Spleen (tissue), 11 donors: ENCODE results near the gene MALSU1. TPM values are rescaled to one million over a fixed set of nuclear protein-coding genes. Genes with fewer than 3 reads are reported as not detected.

Experiments
- DNase-seq: peaks from one replicate; pipeline ENCODE4 v3.0.0-alpha.2; 2020
- H3K27ac ChIP-seq, 8 donors: fragments of 200-600 bp; sonication (generic) in 7 of 8; 1 replicate in 4 of 8; 2 replicates in 4 of 8; pipeline versions ENCODE4 v1.5.0 to v1.8.0; 2016 to 2021; ENCODE audit warnings: inconsistent platforms in 4 of 8, mild to moderate bottlenecking in 4 of 8, moderate library complexity in 1 of 8
- H3K27me3 ChIP-seq, 7 donors: fragments of 200-600 bp; sonication (generic) in 6 of 7; replicated peaks in 1 of 7; 1 replicate in 4 of 7; 2 replicates in 3 of 7; pipeline versions ENCODE4 v1.5.0 to v1.8.0; 2016 to 2021; ENCODE audit warnings: inconsistent platforms in 3 of 7, mild to moderate bottlenecking in 1 of 7
- H3K36me3 ChIP-seq, 6 donors: fragments of 200-600 bp; sonication (generic) in 5 of 6; 1 replicate in 4 of 6; 2 replicates in 2 of 6; pipeline versions ENCODE4 v1.5.0 to v1.8.0; 2016 to 2021; ENCODE audit warnings: inconsistent platforms in 2 of 6
- H3K4me1 ChIP-seq, 6 donors: fragments of 200-600 bp; sonication (generic) in 5 of 6; 1 replicate in 3 of 6; 2 replicates in 3 of 6; pipeline versions ENCODE4 v1.5.0 to v1.8.0; 2016 to 2021; ENCODE audit warnings: inconsistent platforms in 3 of 6
- H3K4me3 ChIP-seq, 8 donors: fragments of 200-600 bp; sonication (generic) in 7 of 8; 1 replicate in 4 of 8; 2 replicates in 4 of 8; pipeline versions ENCODE4 v1.5.0 to v1.8.0; 2016 to 2021; ENCODE audit warnings: inconsistent platforms in 4 of 8, mild to moderate bottlenecking in 4 of 8, moderate library complexity in 2 of 8
- H3K9me3 ChIP-seq, 8 donors: fragments of 200-600 bp; sonication (generic) in 7 of 8; 1 replicate in 4 of 8; 2 replicates in 4 of 8; pipeline versions ENCODE4 v1.5.0 to v1.8.0; 2016 to 2021; ENCODE audit warnings: inconsistent platforms in 4 of 8
- POLR2A ChIP-seq, 3 donors: fragments of 450-650 bp; IDR thresholded peaks; one replicate each; pipeline ENCODE4 v1.5.1; 2017; ENCODE audit warnings: antibody characterized with exemption in 3 of 3, mild to moderate bottlenecking in 1 of 3
- POLR2AphosphoS5 ChIP-seq, 3 donors: sonication (generic); formaldehyde crosslinking; IDR thresholded peaks; one replicate each; pipeline ENCODE4 v1.5.1; 2017; ENCODE audit warnings: antibody characterized with exemption in 3 of 3
- WGBS, 5 donors: extraction: QIAGEN DNeasy Blood & Tissue Kit in 3 of 5; methylation state at CpG; one replicate each; pipeline versions ENCODE4 v1.1.5 to v1.1.7; 2013 to 2018; 5-methylcytosine and 5-hydroxymethylcytosine counted together
- intact Hi-C: fragments of 100-400 bp; cut with DNase I; formaldehyde crosslinking; loops from one replicate; pipeline ENCODE4 v1.15.0; 2023; ENCODE audit warnings: low total_unique reads
- polyA plus RNA-seq, 3 donors: library from polyadenylated mRNA; stranded (reverse); fragments of 200-250 nt; gene quantifications; one replicate each; pipeline ENCODE4 v1.2.1, GENCODE V29; 2013
- total RNA-seq, 7 donors: library from RNA; depleted of rRNA in 3 of 7; stranded (reverse); fragments of >200 nt in 3 of 7; fragmentation: NEBNext Ultra II Directional in 4 of 7; extraction: Animal tissue kit (Norgen Biotek cat#: 25700) in 4 of 7; gene quantifications; one replicate each; pipeline versions ENCODE4 v1.1.0 to v1.2.1, GENCODE V29; 2016 to 2021
- TF ChIP-seq, protein P1 (sequence below), 11 experiments: fragments of 200-600 bp in 7 of 11; fragments of 450-650 bp in 4 of 11; sonication (generic) in 4 of 11; IDR thresholded peaks in 8 of 11; conservative IDR thresholded peaks in 3 of 11; 1 replicate in 7 of 11; 2 replicates in 4 of 11; pipeline versions ENCODE4 v1.4.0 to v1.8.0; 2016 to 2021; ENCODE audit warnings: antibody characterized with exemption in 11 of 11, inconsistent platforms in 4 of 11, mild to moderate bottlenecking in 1 of 11
- donor health status: healthy with polysubstance abuse.
- donor health status: DM: no; HTN: no; CAD: no; lungs with moderate emphysema.
- donor health status: DM: no; HTN: no; CAD: no.
- donor health status: Bipolar disorder and iron deficiency.
- donor health status: healthy.
- donor health status: DM: no; HTN: no; CAD: no.
- donor health status: DM: yes; HTN: yes; CAD: no.

The MALSU1 gene
- total and polyA plus RNA-seq, 10 donors, result 18.3 to 49.8 (median 34.2) TPM

DNA sequence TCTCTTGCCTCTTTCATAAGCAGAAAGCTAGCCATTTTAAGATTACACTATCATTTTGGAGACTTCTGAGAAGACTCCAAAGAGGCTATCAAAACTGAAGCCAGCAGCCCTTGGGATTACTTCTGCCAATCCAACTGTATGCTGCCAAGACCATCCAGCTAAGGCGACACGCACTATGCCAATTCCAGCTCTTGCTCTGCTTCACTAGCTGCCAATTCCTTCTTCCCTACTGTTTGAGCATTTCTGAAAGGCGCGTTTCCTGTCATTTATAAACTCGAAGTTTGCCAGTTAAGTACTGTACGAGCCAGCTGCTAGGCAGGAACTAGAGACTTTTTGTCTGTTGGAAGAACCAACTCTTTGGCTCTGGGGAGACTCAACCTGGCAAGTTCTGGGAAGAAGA is 36.5 kb downstream of the MALSU1 start:
- H3K27ac ChIP-seq, result no peak overlapping the region
- DNase-seq, result no peak
- TF ChIP-seq POLR2A (IDR thresholded peaks at IDR 0.05), result no peak
- no peak for TF ChIP-seq POLR2AphosphoS5 (IDR thresholded peaks at IDR 0.05)
- TF ChIP-seq, protein P1, sequence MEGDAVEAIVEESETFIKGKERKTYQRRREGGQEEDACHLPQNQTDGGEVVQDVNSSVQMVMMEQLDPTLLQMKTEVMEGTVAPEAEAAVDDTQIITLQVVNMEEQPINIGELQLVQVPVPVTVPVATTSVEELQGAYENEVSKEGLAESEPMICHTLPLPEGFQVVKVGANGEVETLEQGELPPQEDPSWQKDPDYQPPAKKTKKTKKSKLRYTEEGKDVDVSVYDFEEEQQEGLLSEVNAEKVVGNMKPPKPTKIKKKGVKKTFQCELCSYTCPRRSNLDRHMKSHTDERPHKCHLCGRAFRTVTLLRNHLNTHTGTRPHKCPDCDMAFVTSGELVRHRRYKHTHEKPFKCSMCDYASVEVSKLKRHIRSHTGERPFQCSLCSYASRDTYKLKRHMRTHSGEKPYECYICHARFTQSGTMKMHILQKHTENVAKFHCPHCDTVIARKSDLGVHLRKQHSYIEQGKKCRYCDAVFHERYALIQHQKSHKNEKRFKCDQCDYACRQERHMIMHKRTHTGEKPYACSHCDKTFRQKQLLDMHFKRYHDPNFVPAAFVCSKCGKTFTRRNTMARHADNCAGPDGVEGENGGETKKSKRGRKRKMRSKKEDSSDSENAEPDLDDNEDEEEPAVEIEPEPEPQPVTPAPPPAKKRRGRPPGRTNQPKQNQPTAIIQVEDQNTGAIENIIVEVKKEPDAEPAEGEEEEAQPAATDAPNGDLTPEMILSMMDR (IDR thresholded peaks at IDR 0.05 in 8 of 11, conservative IDR thresholded peaks at IDR 0.05 in 3 of 11), result no peak
- H3K9me3 ChIP-seq, result no peaks in the 10 kb centered on the region
- WGBS, 5 donors, result 39 to 47% (median 40%) methylated on average over 6 of the region's 6 CpGs
- intact Hi-C loops, result no loop called here
- H3K4me3 ChIP-seq, result no peak overlapping the region
- H3K27me3 ChIP-seq, result no peaks in the 10 kb centered on the region
- H3K36me3 ChIP-seq, result no peaks in the 10 kb centered on the region
- H3K4me1 ChIP-seq, result peaks cover 0 to 8% (median 0%) of the 10 kb centered on the region in 6 donors

DNA sequence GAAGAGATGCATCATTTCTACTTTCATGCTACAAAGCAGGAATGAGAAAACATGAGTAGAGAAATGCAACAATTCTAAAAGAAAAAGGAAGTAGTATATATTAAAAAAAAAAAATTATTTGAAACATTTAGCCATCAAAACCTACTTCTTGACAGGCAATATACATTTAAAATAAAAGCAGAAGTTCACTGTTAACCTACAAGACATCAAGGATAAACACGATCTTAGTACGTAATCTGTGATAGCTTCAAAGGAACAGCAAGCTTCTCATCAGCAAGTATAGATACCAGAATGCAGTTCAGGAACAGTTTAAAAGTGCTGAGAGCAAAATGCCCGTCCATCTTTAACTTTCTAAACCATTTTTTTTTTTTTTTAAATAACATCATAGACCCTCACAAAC is 36.9 kb downstream of the MALSU1 start:
- no peak overlapping the region for H3K27ac ChIP-seq
- H3K9me3 ChIP-seq, result no peaks in the 10 kb centered on the region
- H3K36me3 ChIP-seq, result no peaks in the 10 kb centered on the region
- no peak for DNase-seq
- no peaks in the 10 kb centered on the region for H3K27me3 ChIP-seq
- intact Hi-C loops, result no loop called here
- 41 to 67% (median 47%) methylated on average over 3 of the region's 3 CpGs for WGBS, 5 donors
- no peak overlapping the region for H3K4me3 ChIP-seq
- TF ChIP-seq, protein P1 (IDR thresholded peaks at IDR 0.05 in 8 of 11, conservative IDR thresholded peaks at IDR 0.05 in 3 of 11), result no peak
- TF ChIP-seq POLR2A (IDR thresholded peaks at IDR 0.05), result no peak
- TF ChIP-seq POLR2AphosphoS5 (IDR thresholded peaks at IDR 0.05), result no peak
- H3K4me1 ChIP-seq, result peaks cover 0 to 8% (median 0%) of the 10 kb centered on the region in 6 donors

GRCh38 chr7:23336799-23337283 is 37.7 kb downstream of the MALSU1 start:
- intact Hi-C loops, result no loop called here
- TF ChIP-seq POLR2A (IDR thresholded peaks at IDR 0.05), result no peak
- TF ChIP-seq POLR2AphosphoS5 (IDR thresholded peaks at IDR 0.05), result no peak
- TF ChIP-seq, protein P1 (IDR thresholded peaks at IDR 0.05 in 8 of 11, conservative IDR thresholded peaks at IDR 0.05 in 3 of 11), result no peak
- Histone ChIP-seq H3K4me3 (no peak overlapping the region), H3K9me3 (no peaks in the 10 kb centered on the region), H3K36me3 (no peaks in the 10 kb centered on the region), H3K4me1 (peaks cover 0 to 8% (median 0%) of the 10 kb centered on the region in 6 donors), H3K27me3 (no peaks in the 10 kb centered on the region), H3K27ac (no peak overlapping the region)
- no peak for DNase-seq
- 83 to 96% (median 88%) methylated on average over 6 of the region's 6 CpGs for WGBS, 5 donors

DNA sequence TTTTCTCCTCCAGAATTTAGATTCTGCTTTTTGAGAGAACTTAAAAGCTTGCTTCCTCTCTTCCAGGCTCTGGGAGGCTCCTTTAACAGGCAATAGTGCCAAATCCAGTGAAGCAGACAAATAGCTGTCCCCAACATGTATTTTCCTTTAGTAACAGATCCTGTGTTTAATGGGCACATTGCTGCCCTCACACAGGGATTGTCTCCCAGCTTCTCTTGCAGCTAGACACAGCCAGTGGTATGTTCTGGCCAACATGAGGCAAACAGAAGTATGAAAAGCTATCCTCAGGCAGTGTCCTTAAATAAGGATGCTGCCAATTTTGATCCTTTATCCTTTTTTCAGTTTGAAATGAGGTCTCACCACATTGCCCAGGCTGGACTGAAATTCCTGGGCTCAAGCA is 38.2 kb downstream of the MALSU1 start:
- no peak overlapping the region for H3K27ac ChIP-seq
- no peaks in the 10 kb centered on the region for H3K36me3 ChIP-seq
- no peak for DNase-seq
- H3K9me3 ChIP-seq, result no peaks in the 10 kb centered on the region
- TF ChIP-seq POLR2AphosphoS5 (IDR thresholded peaks at IDR 0.05), result no peak
- TF ChIP-seq, protein P1 (IDR thresholded peaks at IDR 0.05 in 8 of 11, conservative IDR thresholded peaks at IDR 0.05 in 3 of 11), result no peak
- TF ChIP-seq POLR2A (IDR thresholded peaks at IDR 0.05), result no peak
- intact Hi-C loops, result no loop called here
- no peak overlapping the region for H3K4me3 ChIP-seq
- peaks cover 0 to 8% (median 0%) of the 10 kb centered on the region in 6 donors for H3K4me1 ChIP-seq
- no peaks in the 10 kb centered on the region for H3K27me3 ChIP-seq
